GM06990 (cell line): ENCODE data around the gene TBL1X.

ENCODE experiments used
- DNase-seq: peaks from one replicate; pipeline ENCODE4 v3.0.0-alpha.2; 2011; ENCODE audit not compliant: insufficient read length; ENCODE audit errors: extremely low read depth
- H3K27me3 ChIP-seq: replicated peaks from 2 replicates; pipeline ENCODE4 v1.6.0; 2011; ENCODE audit warnings: low read length; ENCODE audit not compliant: control insufficient read depth, insufficient read depth
- H3K36me3 ChIP-seq: 2 replicates; pipeline ENCODE4 v1.5.1; 2011; ENCODE audit warnings: low read length; ENCODE audit not compliant: control insufficient read depth, insufficient read depth
- H3K4me3 ChIP-seq: replicated peaks from 2 replicates; pipeline ENCODE4 v1.5.1; 2011; ENCODE audit warnings: low read depth, mild to moderate bottlenecking, control low read depth, low read length
- TF ChIP-seq, protein P1 (sequence below): IDR thresholded peaks from 2 replicates; pipeline ENCODE4 v1.5.1; 2011; ENCODE audit warnings: low read length, control low read depth, mild to moderate bottlenecking, inconsistent platforms; ENCODE audit not compliant: insufficient read depth, poor library complexity, severe bottlenecking

Gene TBL1X

DNA sequence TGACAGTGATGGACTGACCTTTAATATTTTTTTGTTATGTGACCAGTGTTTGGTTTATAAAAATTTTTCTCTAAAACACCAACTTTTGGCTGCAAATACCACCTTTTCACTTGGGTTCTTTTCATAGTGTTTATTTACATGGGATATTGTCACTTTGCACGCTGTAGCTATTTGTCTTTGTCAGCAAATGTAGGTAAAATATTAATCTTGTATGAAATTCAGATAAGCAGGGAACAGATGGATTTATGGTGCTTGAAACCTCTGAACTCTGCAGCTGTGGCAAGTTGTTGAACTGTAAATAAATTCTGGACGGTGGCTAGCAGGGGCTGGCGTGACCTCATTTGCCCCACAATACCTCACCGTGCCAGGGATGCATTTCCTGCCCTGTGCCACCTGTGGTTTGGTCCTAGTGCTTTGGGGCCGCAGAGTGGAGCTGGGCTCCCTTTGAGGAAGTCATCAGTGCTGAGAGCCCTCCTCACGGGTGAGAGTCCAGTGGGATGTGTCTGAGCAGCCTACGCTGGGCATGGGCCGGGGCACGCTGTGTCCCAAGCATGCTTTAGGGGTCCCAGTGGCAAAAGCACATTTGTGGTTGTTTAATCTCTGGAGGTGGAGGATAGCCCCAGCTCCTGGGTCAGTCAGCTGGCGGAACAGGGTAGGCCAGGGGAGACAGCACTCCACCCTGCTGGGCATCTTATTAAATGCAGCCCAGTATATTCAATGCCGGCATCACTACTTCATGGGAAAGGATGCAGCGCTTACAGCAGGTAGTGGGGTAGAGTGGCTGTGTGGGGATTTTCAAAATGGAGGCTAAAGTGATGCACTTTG lies 108.6 kb downstream of the TBL1X start:
- H3K36me3 ChIP-seq: no peaks in the 10 kb centered on the region
- no peaks in the 10 kb centered on the region for H3K27me3 ChIP-seq
- no peak overlapping the region for H3K4me3 ChIP-seq
- no peak for DNase-seq
- TF ChIP-seq, protein P1, sequence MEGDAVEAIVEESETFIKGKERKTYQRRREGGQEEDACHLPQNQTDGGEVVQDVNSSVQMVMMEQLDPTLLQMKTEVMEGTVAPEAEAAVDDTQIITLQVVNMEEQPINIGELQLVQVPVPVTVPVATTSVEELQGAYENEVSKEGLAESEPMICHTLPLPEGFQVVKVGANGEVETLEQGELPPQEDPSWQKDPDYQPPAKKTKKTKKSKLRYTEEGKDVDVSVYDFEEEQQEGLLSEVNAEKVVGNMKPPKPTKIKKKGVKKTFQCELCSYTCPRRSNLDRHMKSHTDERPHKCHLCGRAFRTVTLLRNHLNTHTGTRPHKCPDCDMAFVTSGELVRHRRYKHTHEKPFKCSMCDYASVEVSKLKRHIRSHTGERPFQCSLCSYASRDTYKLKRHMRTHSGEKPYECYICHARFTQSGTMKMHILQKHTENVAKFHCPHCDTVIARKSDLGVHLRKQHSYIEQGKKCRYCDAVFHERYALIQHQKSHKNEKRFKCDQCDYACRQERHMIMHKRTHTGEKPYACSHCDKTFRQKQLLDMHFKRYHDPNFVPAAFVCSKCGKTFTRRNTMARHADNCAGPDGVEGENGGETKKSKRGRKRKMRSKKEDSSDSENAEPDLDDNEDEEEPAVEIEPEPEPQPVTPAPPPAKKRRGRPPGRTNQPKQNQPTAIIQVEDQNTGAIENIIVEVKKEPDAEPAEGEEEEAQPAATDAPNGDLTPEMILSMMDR: no peak

DNA sequence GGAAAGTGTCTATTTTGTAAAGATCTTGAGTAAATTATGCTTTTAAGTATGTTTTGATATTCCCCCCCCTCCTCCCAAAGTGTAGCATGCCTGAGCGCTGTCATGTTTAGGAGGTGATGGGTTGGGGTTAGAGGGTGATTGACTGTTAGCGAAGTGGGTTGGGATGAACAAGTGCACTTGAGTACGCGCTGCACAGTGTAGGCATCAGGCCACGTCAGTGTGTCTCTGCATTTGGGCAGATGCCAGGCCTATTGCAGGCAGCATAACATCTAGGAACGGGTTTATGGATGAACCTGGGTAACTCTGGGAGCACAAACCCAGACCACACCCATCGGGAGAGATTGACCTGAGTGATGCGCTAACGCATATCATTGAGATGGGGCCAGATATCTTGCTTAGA lies 111.2 kb downstream of the TBL1X start:
- TF ChIP-seq, protein P1: no peak
- DNase-seq: no peak
- H3K27me3 ChIP-seq: no peaks in the 10 kb centered on the region
- no peak overlapping the region for H3K4me3 ChIP-seq
- no peaks in the 10 kb centered on the region for H3K36me3 ChIP-seq

DNA sequence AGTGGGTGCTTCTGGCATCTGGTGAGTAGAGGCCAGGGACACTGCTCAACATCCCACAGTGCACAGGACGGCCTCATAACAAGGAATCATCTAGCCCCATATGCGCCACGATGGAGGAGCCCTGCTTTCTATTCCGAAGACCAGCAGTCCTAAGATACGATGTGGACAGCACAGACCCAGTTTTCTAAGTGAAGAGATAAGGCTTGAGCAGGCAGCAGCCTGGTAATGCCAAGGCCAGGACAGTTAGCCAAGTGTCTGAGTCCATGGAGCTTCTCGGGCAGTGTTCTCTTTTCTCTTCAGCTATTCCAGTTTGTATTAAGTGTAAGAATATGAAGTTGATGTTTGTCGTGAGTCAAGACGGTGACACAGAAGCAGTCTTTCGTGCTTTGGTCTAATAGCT lies 112.7 kb downstream of the TBL1X start:
- Histone ChIP-seq H3K27me3 (no peaks in the 10 kb centered on the region), H3K36me3 (no peaks in the 10 kb centered on the region), H3K4me3 (no peak overlapping the region)
- TF ChIP-seq, protein P1: no peak
- DNase-seq: no peak

DNA sequence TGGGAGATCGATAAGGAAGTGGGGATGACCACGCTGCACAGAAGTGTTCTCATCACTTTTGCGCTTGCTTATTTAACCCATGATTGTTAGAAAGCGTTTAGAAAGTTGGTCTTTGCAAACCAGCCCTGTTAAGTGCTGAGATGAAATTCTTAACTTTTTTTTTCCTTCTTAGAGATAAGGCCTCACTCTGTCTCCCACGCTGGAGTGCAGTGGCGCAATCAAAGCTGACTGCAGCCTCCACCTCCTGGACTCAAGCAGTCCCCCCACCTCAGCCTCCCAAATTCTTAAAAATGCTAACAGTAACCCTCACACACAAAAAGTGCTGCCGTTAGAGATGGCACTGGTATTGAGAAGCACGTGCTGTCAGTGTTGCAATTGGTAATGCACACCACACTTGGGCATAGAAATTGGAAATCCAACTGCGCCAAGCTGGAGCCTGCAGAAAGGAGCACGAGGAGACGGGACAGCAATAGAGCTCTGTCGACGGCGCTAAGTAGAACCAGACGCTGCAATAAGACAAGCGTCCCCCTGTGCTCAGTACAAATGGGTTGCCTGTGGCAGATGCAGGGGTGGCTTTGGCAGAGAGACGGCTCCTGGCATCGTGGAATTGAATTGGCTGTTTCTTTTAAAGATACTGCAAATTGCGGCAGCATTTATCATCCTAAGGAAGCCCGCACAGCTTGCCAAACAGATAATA lies 113.4 kb downstream of the TBL1X start:
- Histone ChIP-seq H3K4me3 (no peak overlapping the region), H3K27me3 (no peaks in the 10 kb centered on the region), H3K36me3 (no peaks in the 10 kb centered on the region)
- DNase-seq: no peak
- TF ChIP-seq, protein P1: no peak

DNA sequence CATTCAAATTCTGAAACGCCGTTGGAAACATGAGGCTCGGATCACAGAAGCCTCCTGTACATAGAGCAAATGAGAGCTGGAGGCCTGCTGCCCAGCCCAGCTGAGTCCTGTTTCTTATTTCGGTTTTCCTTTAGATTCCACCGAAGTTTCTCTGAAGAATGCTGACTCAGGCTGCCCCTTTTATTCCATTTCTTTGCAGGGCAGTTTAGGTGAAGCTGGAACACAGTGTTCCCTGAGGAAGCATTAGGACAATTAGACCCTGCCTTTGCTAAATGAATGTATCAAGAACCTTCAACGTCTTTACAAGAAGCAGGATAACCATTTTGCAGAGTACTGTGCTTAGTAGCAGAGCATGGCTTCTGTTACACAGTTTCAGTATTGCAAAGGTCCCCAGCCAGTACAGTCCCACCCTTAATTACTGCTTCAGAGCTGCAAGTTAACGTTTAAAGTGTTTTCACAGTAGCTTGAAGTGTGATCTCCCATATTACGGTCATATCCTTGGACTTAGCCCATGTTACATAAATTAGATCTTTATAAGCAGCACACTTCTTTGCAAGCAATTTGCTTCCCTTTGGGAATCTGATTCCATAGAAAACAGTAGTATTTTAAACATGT lies 117.0 kb downstream of the TBL1X start:
- TF ChIP-seq, protein P1: no peak
- Histone ChIP-seq H3K4me3 (no peak overlapping the region), H3K27me3 (no peaks in the 10 kb centered on the region), H3K36me3 (no peaks in the 10 kb centered on the region)
- DNase-seq: no peak
